HUDEP-2 (cell line): ENCODE measurements around the gene TRMT61B.

Source experiments
- DNase-seq, 76 experiments: peaks; one replicate each; lab custom pipeline; 2025; ENCODE audit not compliant: unreplicated experiment in 76 of 76; lab: John Stamatoyannopoulos, UW

The TRMT61B gene

GRCh38 chr2:28869494-28870145 is 489 bp downstream of the TRMT61B start:
- peak in 3 of 76 experiments; percentile 6 to 37 (median 26) for DNase-seq

- peak in 2 of 76 experiments; percentile 2 to 5 for DNase-seq
These were observed 1.5 kb downstream of the TRMT61B start for GRCh38 chr2:28868611-28869010.

DNA sequence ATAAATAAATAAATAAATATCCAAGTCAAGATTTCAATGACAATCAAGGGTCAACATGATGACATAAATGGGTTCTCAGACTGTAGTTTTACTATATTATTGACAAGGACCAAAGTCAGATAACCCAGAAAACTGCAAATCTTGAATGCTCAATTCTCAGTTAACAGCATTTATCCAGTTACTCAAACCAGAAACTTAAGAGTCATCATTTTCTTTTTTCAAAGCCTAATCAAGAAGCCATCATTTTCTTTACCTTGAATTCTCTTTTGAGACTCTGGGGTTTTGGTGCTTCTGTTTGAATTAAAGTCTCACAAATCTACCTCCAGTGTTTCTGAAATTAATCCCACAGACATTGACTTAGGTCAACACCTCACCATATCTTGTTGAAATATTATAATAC is 14.1 kb downstream of the TRMT61B start:
- no peak for DNase-seq

DNA sequence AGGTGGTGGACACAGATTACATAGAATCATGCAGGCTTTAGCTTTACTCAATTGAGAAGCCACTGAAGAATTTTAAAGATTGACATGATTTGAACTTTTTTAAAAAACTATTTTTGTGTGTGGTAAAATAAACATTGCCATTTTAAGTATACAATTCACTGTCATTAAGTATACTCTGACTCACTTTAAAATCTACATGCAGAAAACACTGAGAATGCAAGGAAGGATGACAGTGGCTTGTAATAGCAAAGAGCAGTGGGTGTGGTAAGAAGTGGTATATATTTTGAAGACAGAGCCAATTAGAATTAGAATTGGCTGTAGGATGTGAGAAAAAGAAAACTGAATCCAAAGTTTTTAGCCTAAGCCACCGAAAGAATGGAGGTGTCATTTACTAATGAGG is 14.9 kb downstream of the TRMT61B start:
- no peak for DNase-seq

- DNase-seq: no peak
These were observed 28.1 kb downstream of the TRMT61B start for GRCh38 chr2:28842042-28842441.

DNA sequence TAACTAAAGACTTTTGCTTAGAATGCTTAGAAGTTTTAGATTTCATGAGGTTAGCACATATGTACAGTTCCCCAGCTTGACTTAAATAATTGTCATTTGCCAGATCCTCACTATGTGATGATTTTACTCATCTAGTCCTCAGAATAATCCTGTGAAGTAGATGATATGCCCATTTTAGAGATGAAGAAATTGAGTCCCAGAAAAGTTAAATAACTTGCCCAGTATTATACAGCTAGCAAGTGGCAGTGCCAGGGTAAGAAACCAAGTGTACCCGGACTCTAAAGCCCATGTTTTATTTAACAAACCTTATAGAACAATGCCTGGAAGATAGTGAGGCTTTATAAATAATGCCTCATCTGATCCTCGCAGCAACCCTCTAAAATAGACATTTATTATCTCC is 31.1 kb downstream of the TRMT61B start:
- DNase-seq: no peak

DNA sequence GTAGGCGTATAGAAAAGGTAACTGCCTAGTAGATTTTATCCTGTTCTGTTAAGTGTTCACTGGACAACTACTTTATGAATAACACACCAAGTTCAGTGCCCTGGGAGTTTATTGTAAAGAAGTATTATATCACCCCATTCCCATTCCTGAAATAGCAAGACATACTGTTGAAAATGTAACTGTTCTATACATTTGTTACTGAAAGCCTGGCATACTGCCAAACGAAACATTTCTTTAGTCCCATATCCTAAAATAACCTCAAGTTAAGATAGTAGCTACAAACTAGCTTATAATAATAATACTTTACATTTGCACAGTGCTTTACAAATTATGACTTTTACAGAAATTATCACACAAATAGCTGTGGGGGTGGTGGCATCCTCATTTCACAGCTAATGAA is 34.3 kb downstream of the TRMT61B start:
- no peak for DNase-seq

GRCh38 chr2:28833740-28834470 is 36.2 kb downstream of the TRMT61B start:
- no peak for DNase-seq

DNA sequence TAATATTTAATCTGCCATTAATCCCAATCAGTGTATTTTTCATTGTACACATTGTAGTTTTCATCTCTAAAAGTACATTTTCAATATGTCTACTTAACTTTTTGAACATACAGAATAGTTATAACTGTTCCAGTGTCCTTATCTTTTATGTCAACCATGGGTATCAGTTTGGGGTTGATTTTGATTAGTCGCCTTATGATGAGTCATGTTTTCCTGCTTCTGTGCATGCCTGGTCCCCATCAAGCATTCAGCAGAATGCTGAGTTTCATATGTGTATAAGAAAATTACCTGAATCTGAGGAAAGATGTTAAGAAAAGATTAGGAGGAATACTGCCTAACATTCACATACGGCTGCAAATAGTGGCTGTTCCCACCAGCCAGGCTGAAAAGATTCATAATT is 41.7 kb downstream of the TRMT61B start:
- peak in 10 of 76 experiments; percentile 3 to 45 (median 10) for DNase-seq

- DNase-seq: no peak
These were observed 45.2 kb downstream of the TRMT61B start for GRCh38 chr2:28824870-28825269.

DNA sequence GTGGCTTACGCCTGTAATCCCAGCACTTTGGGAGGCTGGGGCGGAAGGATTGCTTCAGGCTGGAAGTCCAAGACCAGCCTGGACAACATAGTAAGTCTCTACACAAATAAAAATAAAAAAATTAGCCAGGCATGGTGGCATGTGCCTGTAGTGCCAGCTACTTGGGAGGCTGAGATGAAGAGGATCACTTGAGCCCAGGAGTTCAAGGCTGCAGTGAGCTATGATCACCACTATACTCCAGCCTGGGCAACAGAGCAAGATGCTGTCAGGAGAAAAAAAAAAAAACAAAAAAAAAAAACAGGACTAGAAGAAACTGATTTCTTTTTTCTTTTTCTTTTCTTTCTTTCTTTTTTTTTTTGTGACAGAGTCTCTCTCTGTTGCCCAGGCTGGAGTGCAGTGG is 45.9 kb downstream of the TRMT61B start:
- no peak for DNase-seq

GRCh38 chr2:28822036-28822435 is 48.1 kb downstream of the TRMT61B start:
- DNase-seq: no peak

- peak in 49 of 76 experiments; percentile 0 to 65 (median 29) for DNase-seq
These were observed 48.7 kb downstream of the TRMT61B start for GRCh38 chr2:28821295-28821958.

GRCh38 chr2:28818053-28818452 is 52.1 kb downstream of the TRMT61B start:
- DNase-seq: no peak

- DNase-seq: peak in 74 of 76 experiments; percentile 11 to 91 (median 79)
These were observed 59.5 kb downstream of the TRMT61B start, which contains the start of gene SPDYA for GRCh38 chr2:28810384-28811285. TSS of gene SPDYA (plus strand) at chr2:28810834. CDS start at chr2:28816015, 5,181 bp downstream.

- no peak for DNase-seq
These were observed 60.2 kb downstream of the TRMT61B start for GRCh38 chr2:28809927-28810326.

DNA sequence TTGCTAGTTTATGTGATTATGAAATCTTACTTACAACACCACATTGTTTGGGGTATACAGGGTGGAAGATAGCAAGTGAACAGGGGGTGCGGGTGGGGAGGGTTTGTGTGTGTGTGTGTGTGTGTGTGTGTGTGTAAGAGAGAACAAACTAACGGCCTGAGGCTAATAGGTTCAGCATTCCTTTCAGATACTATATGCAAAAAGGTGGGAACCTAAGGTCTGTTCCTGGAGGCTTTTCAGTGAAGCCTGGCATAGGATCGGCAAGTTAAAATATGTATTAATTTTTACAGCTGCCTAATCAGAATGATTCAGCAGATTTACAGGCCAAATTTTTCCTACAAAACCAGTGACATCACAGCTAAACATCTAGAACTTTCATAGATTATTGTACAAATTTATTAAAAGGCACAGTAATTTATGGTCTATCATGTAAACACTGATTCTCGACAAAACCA is 67.1 kb downstream of the TRMT61B start:
- no peak for DNase-seq

- no peak for DNase-seq
These were observed 68.4 kb downstream of the TRMT61B start for GRCh38 chr2:28801726-28802125.
